Transverse colon (tissue), 4 donors: ENCODE results near the gene RNF145. TPM values are rescaled to one million over a fixed set of nuclear protein-coding genes. Genes with fewer than 3 reads are reported as not detected.

Experiments
- DNase-seq: peaks from one replicate; pipeline ENCODE4 v3.0.0-alpha.2; 2019
- H3K27ac ChIP-seq, 4 donors: fragments of 200-600 bp; sonication (generic); 2 replicates each; pipeline ENCODE4 v1.5.1; 2016 to 2018; ENCODE audit warnings: inconsistent platforms in 4 of 4
- H3K27me3 ChIP-seq: fragments of 200-600 bp; sonication (generic); 2 replicates; pipeline ENCODE4 v1.5.1; 2017; ENCODE audit warnings: inconsistent platforms
- H3K36me3 ChIP-seq, 4 donors: fragments of 200-600 bp; sonication (generic); 2 replicates each; pipeline ENCODE4 v1.5.1; 2017 to 2019; ENCODE audit warnings: inconsistent platforms in 4 of 4
- H3K4me1 ChIP-seq, 4 donors: fragments of 200-600 bp; sonication (generic); 2 replicates each; pipeline ENCODE4 v1.5.1; 2017 to 2020; ENCODE audit warnings: inconsistent platforms in 4 of 4
- H3K4me3 ChIP-seq, 4 donors: fragments of 200-600 bp; sonication (generic); 1 replicate in 1 of 4; 2 replicates in 3 of 4; pipeline versions ENCODE4 v1.5.1 to v1.6.1; 2017 to 2019; ENCODE audit warnings: inconsistent platforms in 4 of 4
- H3K9me3 ChIP-seq, 2 donors: fragments of 200-600 bp; sonication (generic); 2 replicates each; pipeline ENCODE4 v1.5.1; 2017 to 2019; ENCODE audit warnings: inconsistent platforms in 2 of 2
- CTCF ChIP-seq, 5 experiments: fragments of 200-600 bp in 3 of 5; fragments of 450-650 bp in 2 of 5; sonication (generic) in 3 of 5; IDR thresholded peaks; 1 replicate in 2 of 5; 2 replicates in 3 of 5; pipeline ENCODE4 v1.5.1; 2016 to 2017; ENCODE audit warnings: antibody characterized with exemption in 5 of 5, inconsistent platforms in 3 of 5, mild to moderate bottlenecking in 2 of 5, moderate library complexity in 1 of 5
- EP300 ChIP-seq: sonication (generic); formaldehyde crosslinking; IDR thresholded peaks from one replicate; pipeline ENCODE4 v1.6.1; 2017; ENCODE audit warnings: antibody characterized with exemption, low read depth
- POLR2A ChIP-seq: fragments of 450-650 bp; IDR thresholded peaks from one replicate; pipeline ENCODE4 v1.6.1; 2016; ENCODE audit warnings: antibody characterized with exemption, mild to moderate bottlenecking, moderate library complexity
- POLR2AphosphoS5 ChIP-seq, 3 donors: sonication (generic); formaldehyde crosslinking; IDR thresholded peaks; one replicate each; pipeline ENCODE4 v1.6.1; 2016; ENCODE audit warnings: antibody characterized with exemption in 3 of 3
- WGBS, 2 donors: methylation state at CpG; one replicate each; pipeline ENCODE4 v1.1.5; 2018; ENCODE audit warnings: low coverage in 1 of 2; 5-methylcytosine and 5-hydroxymethylcytosine counted together
- in situ Hi-C, 4 donors: fragments of 200-750 bp; cut with MboI; loops; one replicate each; pipeline versions ENCODE4 v1.15.0 to v1.15.1; 2017; ENCODE audit warnings: low sequenced_read_pairs in 3 of 4, low pct_ligation_motif_present in 1 of 4, low pct_unique_long_range_greater_than_20kb in 1 of 4
- intact Hi-C: fragments of 100-400 bp; cut with DNase I; formaldehyde crosslinking; loops from one replicate; pipeline ENCODE4 v1.15.1; 2023; ENCODE audit warnings: low total_unique reads
- total RNA-seq, 4 donors: library from RNA; depleted of rRNA; stranded (reverse); fragments of >200 nt; gene quantifications; one replicate each; pipeline ENCODE4 v1.1.0, GENCODE V29; 2016

Gene RNF145
- total RNA-seq, 4 donors from 2014 or later = 11.5 to 59.4 (median 29.2) TPM

- no peaks in the 10 kb centered on the region for H3K27me3 ChIP-seq
- H3K9me3 ChIP-seq = no peaks in the 10 kb centered on the region
- WGBS, 2 donors = 21 to 31% methylated on average over 2 of the region's 2 CpGs
- TF ChIP-seq POLR2A (no peak), POLR2AphosphoS5 (IDR thresholded peaks at IDR 0.05) (peak in 2 of 3 donors; percentile 9 to 14)
- in situ Hi-C loops (no loop called here), intact Hi-C loops (no loop called here)
- peak; percentile 14 for DNase-seq
- peak overlapping the region; percentile 31 to 57 (median 41) for H3K27ac ChIP-seq
- H3K4me3 ChIP-seq = no peak overlapping the region
- no peaks in the 10 kb centered on the region for H3K36me3 ChIP-seq
- H3K4me1 ChIP-seq = peaks cover 6 to 57% (median 16%) of the 10 kb centered on the region in 4 donors
Measured at GRCh38 chr5:159178978-159179377, 30.4 kb downstream of the RNF145 start.

- Histone ChIP-seq H3K9me3 (no peaks in the 10 kb centered on the region), H3K36me3 (no peaks in the 10 kb centered on the region), H3K4me1 (peaks cover 6 to 30% (median 14%) of the 10 kb centered on the region in 4 donors), H3K27me3 (no peaks in the 10 kb centered on the region), H3K27ac (no peak overlapping the region), H3K4me3 (no peak overlapping the region)
- DNase-seq = no peak
- in situ Hi-C loops = no loop called here
- WGBS, 2 donors = 50 to 52% methylated on average over 1 of the region's 1 CpG
- TF ChIP-seq POLR2A (no peak), EP300 (no peak), POLR2AphosphoS5 (IDR thresholded peaks at IDR 0.05) (no peak), CTCF (IDR thresholded peaks at IDR 0.05) (no peak)
- intact Hi-C loops = no loop called here
Measured at GRCh38 chr5:159175547-159175946, 33.8 kb downstream of the RNF145 start.

- H3K27me3 ChIP-seq = no peaks in the 10 kb centered on the region
- no peak for DNase-seq
- H3K27ac ChIP-seq = no peak overlapping the region
- no peaks in the 10 kb centered on the region for H3K9me3 ChIP-seq
- H3K4me1 ChIP-seq = peaks cover 1 to 22% (median 7%) of the 10 kb centered on the region in 4 donors
- intact Hi-C loops (no loop called here), in situ Hi-C loops (loop anchor here in 3 of 4 donors (25.0 kb wide), 2 partner anchors 88 to 813 kb away; partner anchors contain the start of gene UBLCP1 (in 1 of the 3))
- H3K4me3 ChIP-seq = no peak overlapping the region
- H3K36me3 ChIP-seq = no peaks in the 10 kb centered on the region
- TF ChIP-seq POLR2AphosphoS5 (IDR thresholded peaks at IDR 0.05) = no peak
- TF ChIP-seq EP300 = no peak
- TF ChIP-seq POLR2A = no peak
- TF ChIP-seq CTCF (IDR thresholded peaks at IDR 0.05) = no peak
Measured at GRCh38 chr5:159174511-159175168, 34.7 kb downstream of the RNF145 start.

- H3K4me1 ChIP-seq = peaks cover 0 to 6% (median 0%) of the 10 kb centered on the region in 4 donors
- H3K4me3 ChIP-seq = no peak overlapping the region
- TF ChIP-seq EP300 (no peak), POLR2AphosphoS5 (IDR thresholded peaks at IDR 0.05) (no peak), POLR2A (no peak), CTCF (IDR thresholded peaks at IDR 0.05) (no peak)
- H3K36me3 ChIP-seq = peaks cover 0 to 8% (median 2%) of the 10 kb centered on the region in 4 donors
- in situ Hi-C loops (loop anchor here in 3 of 4 donors (25.0 kb wide), 2 partner anchors 91 to 816 kb away; partner anchors contain the start of gene UBLCP1 (in 1 of the 3)), intact Hi-C loops (no loop called here)
- H3K9me3 ChIP-seq = no peaks in the 10 kb centered on the region
- WGBS, 2 donors = 71 to 72% methylated on average over 3 of the region's 3 CpGs
- no peaks in the 10 kb centered on the region for H3K27me3 ChIP-seq
- DNase-seq = no peak
- H3K27ac ChIP-seq = no peak overlapping the region
Measured at GRCh38 chr5:159171274-159171673, 38.1 kb downstream of the RNF145 start.
